GM19025 (cell line): Measurements from ENCODE around the gene INPP4B.

ENCODE experiments used
- ATAC-seq: cut with Tn5 transposase; IDR thresholded peaks from one replicate; pipeline ENCODE4 v1.9.1; 2021; ENCODE audit warnings: mild to moderate bottlenecking, low read depth, moderate library complexity; ENCODE audit not compliant: unreplicated experiment

Gene INPP4B

GRCh38 chr4:142396279-142396678 lies 449.8 kb downstream of the INPP4B start:
- ATAC-seq = no peak

DNA sequence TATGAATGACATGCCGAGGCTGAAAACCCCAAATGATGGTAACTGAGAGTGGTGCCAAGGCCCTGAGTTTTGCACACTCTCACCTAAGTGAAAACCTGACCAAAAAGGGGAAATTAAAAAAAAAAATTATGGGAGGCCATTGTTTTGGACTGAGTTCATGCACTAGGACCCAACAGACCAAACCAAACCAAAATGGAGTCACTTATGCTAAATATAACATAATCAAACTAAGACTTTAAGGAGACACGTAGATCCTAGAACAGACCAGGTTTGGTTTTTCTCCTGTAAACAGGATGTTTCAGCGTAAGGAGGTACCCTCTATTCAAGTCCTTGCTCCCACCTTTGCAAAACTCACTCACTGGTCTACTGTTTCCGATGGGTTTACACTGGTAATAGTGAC lies 453.0 kb downstream of the INPP4B start:
- no peak for ATAC-seq

DNA sequence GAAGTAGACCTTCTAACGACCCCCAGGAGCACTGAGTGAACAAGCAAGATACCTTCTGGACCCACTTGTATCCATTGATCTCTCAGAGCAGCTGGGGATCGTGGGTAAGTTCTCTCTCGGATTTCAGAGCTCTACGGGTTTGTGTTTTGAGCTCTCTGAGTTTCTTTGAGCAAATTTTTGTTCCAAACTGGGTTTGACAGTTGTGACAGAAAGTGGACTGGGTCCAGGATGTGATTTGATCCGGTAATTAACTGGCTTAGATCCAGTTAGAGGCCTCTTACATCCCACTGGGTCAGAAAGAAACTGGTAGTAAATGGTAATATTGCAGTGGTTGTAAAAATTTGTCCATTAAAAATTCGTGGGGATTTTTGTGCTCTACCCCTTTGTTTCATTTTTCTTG lies 459.2 kb downstream of the INPP4B start:
- ATAC-seq = no peak

- ATAC-seq = no peak
Measured at GRCh38 chr4:142386449-142386848, 459.7 kb downstream of the INPP4B start.

DNA sequence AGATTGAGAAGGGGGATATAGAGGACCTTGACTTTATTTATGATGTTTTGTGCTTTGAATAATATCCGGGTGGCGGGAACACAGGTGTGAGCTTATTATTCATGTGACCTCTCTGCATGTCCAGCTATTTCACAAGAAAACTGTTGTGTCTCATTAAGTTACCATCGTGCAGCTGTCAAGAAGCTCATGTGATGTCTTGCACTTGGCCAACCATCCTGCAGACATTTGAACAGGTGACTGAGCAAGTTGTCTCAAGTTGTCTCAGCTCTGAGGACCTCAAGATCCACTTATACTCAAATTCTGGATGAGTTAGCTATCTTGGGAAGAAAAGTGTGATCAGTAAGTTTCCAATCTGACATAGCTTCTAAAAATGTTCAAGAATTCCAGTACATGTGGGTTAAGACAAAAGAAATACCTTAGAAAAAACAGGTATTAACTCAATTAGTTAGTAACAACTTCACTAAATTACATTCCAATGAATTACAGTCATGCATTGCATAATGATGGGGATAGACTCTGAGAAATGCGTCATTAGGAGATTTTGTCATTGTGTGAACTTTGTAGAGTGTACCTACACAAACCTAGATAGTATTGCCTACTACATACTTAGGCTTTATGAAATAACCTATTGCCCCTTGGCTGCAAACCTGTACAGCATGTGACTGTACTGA lies 462.2 kb downstream of the INPP4B start:
- no peak for ATAC-seq

GRCh38 chr4:142383354-142383753 lies 462.7 kb downstream of the INPP4B start:
- ATAC-seq = no peak

GRCh38 chr4:142380052-142380602 lies 466.0 kb downstream of the INPP4B start:
- ATAC-seq = no peak

- ATAC-seq = no peak
Measured at GRCh38 chr4:142379277-142380051, 466.6 kb downstream of the INPP4B start.

DNA sequence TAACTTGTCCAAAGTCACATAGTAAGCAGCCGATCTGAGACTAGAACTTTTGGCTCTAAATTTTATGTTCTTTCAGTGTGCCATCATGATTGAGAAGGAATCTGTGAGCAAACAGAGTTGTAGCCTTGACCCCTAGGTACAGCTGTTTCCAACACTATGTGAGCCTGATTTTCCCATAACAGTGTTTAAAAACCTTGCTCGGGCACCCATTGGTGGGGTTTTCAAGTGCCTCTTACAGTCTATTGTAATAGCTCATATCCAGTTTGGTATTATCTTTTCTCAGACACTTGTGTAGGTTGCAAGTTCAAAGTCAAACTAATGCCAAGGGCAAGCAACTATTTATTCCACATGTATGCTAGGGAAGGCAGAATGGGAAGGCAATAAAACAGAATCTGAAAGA lies 467.9 kb downstream of the INPP4B start:
- ATAC-seq = no peak

GRCh38 chr4:142377342-142378091 lies 468.6 kb downstream of the INPP4B start:
- no peak for ATAC-seq

GRCh38 chr4:142376204-142376603 lies 469.9 kb downstream of the INPP4B start:
- no peak for ATAC-seq

GRCh38 chr4:142373610-142374009 lies 472.5 kb downstream of the INPP4B start:
- ATAC-seq = no peak

DNA sequence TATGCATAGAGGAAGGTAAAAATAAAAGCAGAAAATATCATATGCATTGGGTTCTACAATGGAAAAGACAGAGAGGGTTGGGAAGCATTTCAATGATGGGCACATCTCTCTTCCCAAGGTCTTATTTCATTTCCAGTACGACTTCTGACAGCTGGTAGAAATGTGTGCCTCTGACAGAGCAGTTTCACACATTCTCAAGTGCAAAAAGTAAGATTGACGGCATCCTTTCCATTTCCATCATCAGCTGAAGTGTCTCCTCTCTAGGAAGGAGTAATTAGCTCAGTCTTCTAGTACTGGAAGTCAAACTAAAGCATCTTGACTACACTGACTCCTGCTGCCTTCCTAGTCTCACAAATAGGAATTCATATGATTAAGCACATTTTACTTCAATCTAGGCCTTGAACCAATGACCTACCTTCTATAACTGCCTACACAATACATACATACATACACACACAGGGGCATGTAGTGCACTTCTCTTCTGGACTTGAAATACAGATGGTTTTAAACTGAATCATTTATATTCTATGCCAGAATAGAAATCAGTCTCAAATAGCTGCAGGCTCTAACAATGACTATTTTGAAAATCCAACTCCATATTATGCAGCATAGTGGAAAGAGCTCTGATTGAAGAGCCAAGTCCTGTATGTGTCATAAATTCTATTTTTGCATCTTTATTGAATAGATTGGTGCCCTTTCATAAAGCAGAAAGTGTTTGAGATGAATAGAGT lies 473.4 kb downstream of the INPP4B start:
- ATAC-seq = no peak

- no peak for ATAC-seq
Measured at GRCh38 chr4:142369141-142369540, 477.0 kb downstream of the INPP4B start.

- no peak for ATAC-seq
Measured at GRCh38 chr4:142367418-142368180, 478.5 kb downstream of the INPP4B start.

GRCh38 chr4:142366769-142367181 lies 479.3 kb downstream of the INPP4B start:
- no peak for ATAC-seq

DNA sequence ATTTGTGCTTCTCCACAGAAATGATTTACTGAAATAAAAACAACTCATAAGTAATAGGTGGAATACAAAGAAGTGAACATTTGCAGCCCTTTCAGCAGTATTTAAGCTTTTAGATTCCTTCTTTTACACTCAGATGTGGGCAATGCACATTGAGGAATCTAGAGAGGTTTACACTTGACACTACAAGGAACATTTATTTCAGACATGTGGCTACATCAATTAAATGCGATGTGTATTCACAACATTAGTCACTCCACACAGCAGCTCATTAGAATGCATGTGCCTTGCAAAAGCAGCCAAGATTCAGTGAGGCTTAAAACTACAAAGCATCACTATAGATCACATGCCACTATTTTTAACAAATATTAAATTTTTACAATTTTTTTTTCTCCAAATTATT lies 480.7 kb downstream of the INPP4B start:
- no peak for ATAC-seq

DNA sequence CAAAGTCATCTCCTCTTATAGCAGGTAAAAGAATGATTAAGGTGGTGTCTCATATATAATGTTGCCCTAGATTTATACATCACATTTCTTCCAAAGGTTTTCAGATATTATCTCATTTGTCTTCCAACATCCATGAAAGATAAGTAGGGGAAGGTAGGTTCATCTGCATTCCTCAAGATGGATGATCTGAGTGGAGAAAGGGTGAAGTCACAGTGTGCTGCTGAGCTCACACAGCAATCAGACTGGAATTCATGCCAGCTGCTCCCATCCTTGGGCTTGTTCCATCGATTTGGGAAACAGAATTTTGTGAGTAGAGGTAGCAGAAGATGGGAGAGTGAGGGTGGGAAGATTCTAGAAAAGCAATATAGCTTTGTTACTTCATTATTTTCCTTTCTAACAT lies 482.4 kb downstream of the INPP4B start:
- no peak for ATAC-seq

GRCh38 chr4:142361981-142362380 lies 484.1 kb downstream of the INPP4B start:
- ATAC-seq = no peak

- no peak for ATAC-seq
Measured at GRCh38 chr4:142360657-142361056, 485.4 kb downstream of the INPP4B start.
